DMS153 treated with DMSO at 0.1 percent for 48 hours (cell line): ENCODE data around the gene PKNOX2.

ENCODE experiments used
- DNase-seq: peaks from one replicate; lab custom pipeline; 2025; ENCODE audit not compliant: unreplicated experiment; lab: John Stamatoyannopoulos, UW

The PKNOX2 gene

DNA sequence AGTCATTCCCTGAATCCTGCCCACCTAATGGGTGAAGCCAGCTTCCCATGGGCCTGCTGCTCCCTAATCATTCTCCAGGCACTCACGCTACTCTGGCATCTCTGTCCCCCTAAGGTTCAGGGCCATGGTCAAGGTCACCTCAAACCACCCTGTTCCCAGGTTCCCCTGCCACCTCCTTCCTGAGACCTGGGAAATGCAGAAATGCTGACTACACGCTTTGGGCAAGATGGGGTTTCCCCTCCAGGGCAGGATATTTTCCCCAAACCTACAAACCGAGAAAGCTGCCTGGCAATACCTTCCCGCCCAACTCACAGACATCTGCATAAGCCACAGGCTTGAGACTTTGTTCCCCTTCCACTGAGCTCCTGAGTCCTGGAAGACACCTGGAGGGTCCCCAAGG, 233.9 kb downstream of the PKNOX2 start:
- no peak for DNase-seq

DNA sequence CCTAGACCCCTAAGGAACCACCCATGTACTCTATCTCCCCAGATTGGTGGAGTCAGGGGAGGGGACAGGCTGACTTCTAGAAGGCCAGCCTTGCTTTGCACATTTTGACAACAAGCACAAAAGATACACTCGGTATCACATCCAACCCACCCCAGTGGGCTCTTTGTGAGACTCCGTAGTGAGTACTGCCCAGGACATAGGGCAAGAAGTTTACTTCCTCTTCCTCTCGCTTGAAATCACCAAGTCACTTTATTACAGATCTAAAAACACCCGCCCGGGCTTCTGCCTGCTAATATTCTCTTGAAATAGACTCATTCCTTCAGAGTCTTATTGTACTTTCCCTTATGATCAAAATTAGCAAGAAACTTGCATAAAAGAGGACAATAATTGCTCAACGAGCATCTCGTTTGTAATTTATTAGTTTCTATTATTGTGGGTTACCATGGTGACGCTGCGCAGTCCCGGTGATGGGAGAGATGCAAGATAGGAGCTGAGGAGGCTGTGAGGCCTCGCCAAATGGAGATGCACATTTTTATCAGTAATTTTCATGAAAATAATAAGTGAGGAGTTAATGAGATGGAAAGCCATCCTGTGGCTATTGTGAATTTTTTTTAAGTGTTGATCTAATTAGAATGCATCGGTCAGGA, 234.6 kb downstream of the PKNOX2 start:
- DNase-seq, result no peak

DNA sequence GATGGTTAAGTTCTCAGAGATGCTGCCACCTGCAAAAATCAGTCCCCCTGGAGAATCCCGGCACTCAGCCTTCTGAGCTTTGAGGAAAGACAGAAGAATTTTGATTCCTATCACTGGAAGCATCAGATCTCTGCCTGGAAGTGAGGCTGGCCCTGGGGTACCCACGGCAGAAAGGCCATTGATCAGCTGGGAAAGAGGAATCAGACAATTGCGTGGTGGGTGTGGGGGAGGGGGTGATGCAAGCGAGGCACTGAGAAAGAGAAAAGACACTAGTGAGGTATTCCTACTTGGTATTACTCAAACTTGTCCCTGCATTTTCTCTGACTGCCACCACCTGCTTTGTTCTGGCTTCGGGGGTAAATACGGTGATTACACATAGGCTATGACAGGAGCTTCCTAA, 235.4 kb downstream of the PKNOX2 start:
- DNase-seq, result no peak

DNA sequence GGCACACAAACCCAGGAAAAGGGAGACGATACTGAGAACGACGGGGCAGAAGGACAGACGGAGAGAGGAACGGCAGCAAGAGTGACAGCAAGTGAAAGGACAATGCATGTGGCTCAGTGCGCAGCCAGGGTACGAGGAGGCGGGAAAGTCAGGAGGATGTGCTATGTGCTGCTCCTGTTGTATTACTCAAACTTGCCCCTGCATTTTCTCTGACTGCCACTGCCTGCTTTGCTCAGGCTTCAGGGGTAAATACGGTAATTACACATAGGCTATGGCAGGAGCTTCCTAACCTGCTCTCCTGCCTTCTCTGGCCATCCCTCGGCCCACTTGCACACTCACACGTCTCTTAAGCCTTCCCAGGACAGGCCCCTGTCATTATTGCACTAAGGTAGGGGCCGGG, 236.7 kb downstream of the PKNOX2 start:
- DNase-seq, result no peak

DNA sequence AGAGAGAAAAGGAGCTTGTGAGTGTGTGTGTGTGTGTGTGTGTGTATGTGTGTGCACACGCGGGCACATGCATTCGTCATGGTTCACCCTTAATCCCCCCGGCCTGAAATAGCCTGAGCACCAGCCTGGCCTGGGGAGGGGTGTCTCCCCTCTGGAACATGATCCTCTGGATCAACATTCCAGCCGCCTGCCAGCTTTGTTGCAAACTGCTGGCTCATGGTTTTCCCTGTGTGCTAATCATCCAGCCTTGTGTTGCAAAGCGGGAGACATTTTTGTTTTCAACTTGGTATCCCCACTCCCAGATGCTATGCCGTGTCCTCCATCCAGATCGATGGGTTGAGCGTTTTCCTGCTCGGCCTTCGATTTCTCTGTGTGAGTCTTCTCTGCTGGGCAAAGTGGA, 237.2 kb downstream of the PKNOX2 start:
- no peak for DNase-seq

DNA sequence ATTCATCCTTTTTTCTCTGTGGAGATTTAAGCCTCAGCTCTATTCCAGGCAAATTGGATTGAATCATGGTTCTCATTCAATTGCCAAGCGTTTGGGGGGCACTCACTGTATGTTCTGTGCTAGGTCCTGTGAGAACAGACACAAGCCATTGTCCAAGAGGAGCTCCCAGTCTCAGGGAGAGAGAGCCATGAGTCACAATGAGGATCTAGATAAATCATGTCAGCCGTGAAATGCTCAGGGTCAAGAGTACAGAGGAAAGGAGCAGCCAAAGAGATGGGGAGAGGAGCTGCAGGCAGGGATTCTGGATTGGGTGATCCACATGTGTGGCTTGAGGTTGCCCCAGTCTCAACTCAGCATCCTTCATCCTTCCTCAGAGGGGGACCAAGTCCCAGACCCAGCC, 237.9 kb downstream of the PKNOX2 start:
- DNase-seq, result no peak

DNA sequence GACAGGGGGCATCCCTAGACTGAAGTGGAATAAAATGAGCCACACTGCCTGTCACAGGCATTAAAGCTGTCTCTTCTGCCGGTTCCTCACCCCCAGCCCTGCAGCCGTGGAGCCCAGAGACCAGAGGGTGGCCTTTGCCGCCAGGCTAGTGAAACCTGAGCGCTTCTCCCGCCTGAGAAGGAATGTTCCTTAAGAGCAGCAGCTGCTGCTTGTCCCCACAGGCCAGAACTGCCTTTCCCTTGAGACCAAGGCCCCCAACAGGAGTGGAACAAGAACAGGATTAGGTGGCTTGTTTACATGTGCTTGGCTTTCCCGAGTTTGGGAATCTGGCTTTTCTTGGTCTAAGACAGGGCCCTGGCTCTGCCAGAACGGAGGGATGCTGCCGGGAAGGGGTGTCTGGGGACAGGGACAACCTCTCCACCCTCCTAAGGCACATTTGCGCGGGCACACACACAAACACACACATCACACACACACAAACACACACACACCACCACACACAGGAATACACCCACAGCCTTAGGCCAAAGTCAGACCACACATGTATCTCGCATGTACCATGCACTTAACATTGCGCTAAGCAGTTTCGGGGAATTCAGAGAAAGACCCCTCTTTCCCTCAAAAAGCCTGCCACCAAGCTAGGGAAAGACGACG, 239.7 kb downstream of the PKNOX2 start:
- no peak for DNase-seq

DNA sequence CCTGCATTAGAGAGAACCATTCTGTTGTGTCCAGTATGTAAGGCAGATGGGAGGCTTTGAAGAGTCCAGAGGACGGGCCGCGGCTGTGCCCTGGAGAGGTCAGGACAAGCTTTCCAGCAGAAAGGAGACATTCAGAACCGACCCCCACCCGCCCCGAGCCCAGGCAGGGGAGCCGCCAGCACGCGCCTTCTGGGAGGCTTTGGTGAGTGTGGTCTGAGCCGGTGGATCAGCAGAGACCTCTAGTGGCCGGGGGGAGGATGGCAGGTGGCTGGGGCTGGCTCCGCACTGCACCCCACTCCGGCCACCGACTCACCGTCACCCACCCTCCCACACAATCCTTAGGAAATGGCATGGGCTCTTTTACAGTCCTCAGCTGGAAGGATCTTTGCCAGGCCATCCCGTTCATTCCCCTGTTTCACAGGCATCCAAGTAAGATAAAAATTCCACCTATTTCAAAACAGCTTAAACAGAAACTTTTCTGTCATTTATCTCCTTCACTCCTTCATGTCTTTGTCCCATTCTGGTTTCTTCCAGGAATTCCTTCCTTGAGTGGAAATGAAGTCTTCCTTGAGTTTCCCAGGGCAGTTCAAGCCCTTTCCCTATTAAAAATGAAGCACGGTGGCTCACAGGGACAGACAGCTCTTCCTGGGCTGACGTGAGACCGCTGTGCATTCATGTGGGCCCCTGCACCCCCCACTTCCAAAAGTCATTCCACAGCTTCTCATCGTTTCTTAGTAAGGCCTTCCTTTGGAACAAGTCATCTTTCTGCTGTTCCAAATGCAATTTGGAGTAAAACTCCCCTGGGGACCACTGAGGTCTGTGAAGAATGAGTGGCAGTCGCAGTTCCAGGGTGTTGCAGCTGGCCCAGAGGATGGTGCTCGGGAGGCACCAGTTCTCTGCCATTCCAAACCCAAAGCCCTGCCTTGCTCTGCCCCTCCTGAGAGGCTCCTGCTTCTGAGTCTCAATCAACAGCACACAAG, 240.6 kb downstream of the PKNOX2 start:
- no peak for DNase-seq

DNA sequence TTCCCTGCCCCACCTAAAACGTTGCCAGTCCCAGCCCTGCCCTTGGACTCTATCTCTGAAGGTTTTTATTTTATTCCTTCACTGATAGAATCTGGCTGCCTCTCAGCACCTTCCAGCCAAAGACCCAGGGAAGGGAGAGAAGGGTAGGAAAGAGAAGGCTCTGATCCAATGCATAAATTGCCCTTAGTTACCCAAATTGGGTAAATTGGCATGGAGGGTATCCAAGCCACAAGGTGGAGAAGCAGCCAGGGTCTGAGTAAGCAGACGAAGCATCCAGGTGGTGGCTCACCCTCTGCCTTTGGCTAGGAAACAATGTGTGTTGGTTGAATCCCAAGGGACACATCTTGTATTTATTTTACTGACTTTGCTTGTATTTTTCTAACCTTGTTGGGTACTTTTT, 242.5 kb downstream of the PKNOX2 start:
- DNase-seq, result no peak

DNA sequence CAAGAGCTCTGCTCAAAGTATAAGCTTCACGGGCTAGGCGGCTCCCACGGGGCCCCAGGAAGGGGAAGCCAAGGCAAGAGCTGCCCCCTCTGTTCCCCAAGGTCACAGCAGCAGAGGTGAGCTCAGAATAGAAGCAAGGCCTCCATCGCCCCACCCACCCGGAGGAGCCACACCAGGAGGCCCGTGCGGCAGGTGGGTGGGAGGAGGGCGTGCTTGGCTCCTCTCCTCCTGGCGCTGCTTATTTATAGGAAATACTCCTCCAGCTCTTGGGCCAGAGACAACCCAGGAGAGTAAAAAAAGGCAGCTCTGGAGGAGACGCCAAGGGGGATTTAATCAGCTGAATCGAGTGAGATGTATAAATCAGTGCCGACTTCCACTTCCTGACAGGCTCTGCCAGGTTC, 243.8 kb downstream of the PKNOX2 start:
- DNase-seq, result no peak

DNA sequence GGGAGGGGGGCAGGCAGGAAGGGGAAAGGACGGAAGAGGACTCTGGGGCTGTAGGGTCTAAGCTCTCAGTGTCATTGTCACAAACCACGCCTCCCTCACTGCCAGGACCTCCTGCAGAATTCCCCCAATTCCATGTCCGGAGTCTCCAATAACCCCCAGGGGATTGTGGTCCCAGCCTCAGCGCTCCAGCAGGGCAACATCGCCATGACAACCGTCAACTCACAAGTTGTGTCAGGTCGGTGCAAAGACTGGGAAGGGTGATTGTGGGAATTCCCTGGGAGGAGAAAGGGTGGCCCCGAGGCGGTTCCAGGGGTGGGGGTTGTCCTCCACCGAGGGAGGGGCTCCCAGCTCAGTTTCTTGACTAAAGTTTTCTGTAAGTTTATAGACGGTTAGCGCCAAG, 245.5 kb downstream of the PKNOX2 start:
- no peak for DNase-seq

DNA sequence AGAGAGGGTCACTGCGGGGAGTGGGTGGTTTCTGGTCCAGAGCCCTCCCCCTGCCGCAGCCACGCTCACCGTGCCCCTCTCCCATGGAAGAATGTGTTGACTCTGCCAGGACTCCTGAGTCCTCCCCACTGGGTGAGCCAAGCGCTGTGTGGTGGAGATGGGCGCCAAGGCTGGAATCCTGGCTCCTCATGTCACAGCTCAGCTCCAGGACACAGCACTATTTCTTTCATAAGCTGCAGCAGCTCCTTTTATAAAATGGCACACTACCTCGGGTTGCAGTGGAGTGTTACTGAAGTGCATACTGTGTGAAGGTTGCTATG, 247.6 kb downstream of the PKNOX2 start:
- no peak for DNase-seq

DNA sequence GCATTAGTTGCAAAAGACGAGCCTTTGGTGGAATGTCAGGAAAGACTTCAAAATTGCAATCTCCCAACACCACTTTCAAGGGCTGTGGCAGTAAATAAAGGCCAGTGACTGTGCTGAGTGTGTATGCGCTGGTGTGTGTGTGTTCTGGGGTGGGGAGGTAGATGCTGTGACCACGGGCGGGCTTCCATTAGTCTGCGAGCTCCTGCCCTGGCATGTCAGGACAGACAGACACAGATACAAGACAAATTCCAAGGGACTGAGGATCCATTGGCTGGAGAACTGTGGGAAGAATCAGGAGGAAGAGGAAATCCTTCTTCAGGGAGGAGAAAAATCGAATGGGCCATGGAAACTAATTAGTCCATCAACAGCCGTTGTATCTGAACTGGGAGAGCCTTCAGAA, 248.0 kb downstream of the PKNOX2 start:
- DNase-seq, result no peak

DNA sequence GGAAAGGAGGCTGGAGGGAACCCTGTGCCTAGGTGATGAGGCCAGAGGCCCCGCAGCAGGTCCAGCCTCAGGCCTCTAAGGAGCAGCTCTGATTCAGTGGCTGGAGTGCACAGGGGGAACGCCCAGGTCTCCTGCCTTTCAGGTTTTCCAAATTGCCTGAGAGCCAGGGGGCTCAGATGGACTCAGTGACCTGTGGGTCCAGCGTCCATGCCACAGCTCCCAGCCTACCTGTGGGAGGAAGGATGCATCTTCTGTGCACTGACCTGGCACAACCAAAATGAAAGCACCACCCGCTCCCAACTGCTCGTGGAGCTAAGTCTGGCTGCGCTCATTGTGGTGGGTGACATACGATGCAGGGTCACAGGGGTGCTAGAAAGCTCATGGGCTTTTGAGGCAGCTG, 248.7 kb downstream of the PKNOX2 start:
- DNase-seq, result no peak

DNA sequence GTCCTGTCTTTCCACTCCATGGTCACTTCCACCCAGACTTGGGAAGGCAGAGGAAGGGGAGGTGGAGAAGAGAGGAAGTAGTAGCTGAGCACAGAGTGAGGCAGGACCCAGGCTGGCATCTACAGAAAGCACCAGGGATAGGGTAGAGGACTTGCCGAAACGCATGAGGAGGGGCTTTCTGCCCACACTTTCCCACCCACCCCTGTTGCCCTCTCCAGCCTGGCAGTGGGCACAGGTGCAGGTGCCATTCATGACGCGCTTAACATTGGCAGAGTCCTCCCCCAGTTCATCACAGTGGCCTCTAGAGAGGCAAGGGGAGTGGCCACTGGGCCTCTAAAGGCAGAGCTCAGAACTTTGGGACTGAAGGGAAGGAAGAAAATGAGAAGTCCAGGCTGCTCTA, 249.6 kb downstream of the PKNOX2 start:
- DNase-seq, result no peak

DNA sequence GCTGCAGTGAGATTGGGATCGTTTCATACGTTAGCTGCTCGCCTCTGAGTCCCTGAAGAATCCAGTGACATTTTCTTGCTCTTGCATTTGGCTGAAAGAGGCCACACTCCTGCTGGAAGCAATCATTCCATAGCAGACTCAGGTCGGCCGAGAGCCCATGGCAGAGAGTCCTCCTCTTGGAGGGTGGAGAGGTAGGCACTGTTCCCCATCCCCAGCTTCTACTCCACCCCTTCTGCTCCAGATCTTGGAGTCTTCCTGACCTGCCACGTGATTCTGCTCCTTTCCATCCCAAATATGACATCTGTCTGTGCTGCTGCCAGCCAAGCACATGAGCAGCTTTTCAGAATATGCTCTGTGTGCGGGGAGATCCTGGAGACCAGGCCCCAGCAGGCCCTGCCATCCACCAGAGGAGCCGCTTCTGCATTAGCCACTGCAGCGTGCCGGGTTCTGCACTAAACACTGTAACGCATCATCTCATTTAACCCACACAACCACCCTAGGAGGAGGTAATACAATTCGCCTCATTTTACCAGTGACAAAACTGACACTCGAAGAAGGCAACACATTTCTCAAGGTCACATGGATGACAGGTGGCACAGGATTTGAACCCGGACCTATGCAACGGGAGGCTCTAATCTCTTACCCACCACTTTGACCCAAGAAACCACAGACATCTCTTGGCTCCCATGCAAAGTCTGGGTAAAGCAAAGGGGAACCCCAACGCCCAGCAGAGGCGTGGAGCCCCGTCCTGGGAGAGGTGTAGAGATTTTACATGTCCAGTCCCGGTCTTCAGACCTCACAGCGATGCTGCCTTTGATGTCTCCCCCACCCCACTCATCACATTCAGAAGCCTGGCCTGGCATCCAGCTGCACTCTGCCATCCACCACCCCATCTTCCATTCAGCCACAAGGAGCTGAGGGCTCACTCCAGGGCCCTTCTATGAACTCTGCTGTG, 252.7 kb downstream of the PKNOX2 start:
- DNase-seq, result no peak

DNA sequence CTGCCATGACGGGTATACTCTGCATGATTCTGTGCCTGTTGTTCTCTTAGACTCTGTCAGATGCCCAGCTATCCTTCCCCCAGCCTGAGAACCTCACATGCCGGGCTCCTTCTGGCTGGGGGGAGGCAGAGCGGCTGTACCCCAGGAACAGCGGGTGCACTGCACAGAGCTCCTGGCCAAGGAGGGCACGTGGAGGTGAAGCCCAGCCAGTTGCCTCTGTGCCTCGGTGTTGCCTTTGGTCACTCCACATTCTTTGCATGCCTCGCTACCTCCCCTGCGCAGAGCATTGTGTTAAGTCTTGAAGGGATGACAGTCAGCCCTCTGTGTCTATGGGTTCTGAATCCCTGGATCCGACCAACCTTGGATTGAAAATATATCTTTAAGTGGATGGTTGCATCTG, 253.8 kb downstream of the PKNOX2 start:
- DNase-seq, result no peak

DNA sequence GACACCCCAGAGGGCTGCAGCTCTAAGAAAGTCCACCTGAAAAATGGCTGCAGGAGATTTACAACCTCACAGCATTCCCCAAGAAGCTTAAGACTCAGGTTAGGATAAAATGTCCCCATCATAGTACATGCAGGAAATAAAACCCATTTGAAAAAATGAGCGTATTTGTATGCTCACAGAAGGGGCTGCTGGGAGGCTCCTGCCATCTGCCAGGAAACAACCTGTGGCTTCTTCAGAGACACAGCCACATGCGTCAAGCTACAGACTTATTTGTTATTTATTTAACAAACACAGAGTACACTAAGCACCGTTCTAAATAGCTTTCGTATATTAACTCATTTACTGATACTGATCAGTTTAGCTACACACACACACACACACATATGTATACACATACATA, 258.1 kb downstream of the PKNOX2 start:
- no peak for DNase-seq

DNA sequence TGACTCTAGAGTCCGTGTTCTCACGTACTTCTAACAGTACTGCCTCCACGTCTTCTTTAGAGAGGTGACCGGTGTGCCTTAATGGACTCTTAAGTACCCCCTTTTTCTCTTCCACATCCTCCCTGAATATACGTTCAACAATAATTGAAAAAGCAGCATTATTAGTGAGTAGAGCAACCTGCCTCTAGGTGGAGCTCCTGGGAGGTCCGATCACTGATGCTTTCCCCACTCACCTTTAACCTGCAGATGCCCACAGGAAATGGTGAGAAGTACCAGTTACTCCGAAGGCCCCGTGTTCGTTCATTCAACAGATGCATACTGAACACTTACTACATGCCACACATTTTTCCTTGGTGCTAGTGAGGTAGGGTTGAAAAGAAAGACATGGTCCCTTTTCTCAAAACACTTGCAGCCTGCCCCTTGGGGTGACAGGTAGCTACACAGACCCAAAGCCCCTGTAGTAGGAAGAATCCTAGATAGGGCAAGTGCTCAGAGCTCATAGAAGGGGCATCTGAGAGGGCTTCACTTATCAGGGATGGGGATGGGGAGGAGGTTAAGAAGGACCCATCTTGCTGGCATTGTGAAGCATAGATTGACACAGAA, 258.8 kb downstream of the PKNOX2 start:
- no peak for DNase-seq

DNA sequence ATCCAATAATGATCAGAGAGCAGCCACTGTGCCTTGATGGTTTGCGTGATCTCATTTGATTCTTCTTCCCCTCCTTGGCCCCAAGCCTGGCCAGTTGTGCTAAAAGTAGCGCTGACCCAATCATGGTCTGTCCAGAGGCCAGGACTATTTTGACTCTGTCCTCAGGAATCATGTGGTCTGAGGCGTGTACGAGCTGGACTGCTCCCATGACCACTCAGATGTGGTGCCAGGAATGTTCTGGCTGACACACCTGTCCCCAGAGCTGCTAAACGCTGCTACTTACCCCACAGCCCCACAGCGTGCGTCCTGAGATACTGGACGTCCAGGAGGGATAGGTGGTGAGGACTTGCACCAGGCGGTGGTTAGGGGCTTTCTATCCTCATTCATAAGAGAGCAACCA, 261.1 kb downstream of the PKNOX2 start:
- DNase-seq, result no peak
